OCI-M2 (cell line): ENCODE data around the gene ASCC2.
A peak's percentile ranks its signal among the peaks of the same experiment; 100 is the strongest.
"Not testable (repeated sequence)": the region's sequence is repeated elsewhere in the genome, so short reads cannot be mapped to it uniquely, and the experiment has no call there.

Experiments
- DNase-seq: peaks from one replicate; lab custom pipeline; 2025; ENCODE audit not compliant: unreplicated experiment; lab: John Stamatoyannopoulos, UW

ASCC2 gene

GRCh38 chr22:29859030-29859429 is 21.0 kb upstream of the ASCC2 start:
- DNase-seq, result not testable (repeated sequence)

- DNase-seq, result no peak
Measured at GRCh38 chr22:29856496-29856895, 18.4 kb upstream of the ASCC2 start.

- peak; percentile 18 for DNase-seq
Measured at GRCh38 chr22:29855611-29856181, 17.6 kb upstream of the ASCC2 start.

GRCh38 chr22:29854432-29854831 is 16.4 kb upstream of the ASCC2 start:
- DNase-seq, result no peak

GRCh38 chr22:29848111-29848510 is 10.0 kb upstream of the ASCC2 start:
- no peak for DNase-seq

- DNase-seq, result no peak
Measured at GRCh38 chr22:29846290-29846689, 8.2 kb upstream of the ASCC2 start.

GRCh38 chr22:29842740-29843139 is 4.7 kb upstream of the ASCC2 start:
- DNase-seq, result no peak

- DNase-seq, result no peak
Measured at GRCh38 chr22:29842172-29842571, 4.1 kb upstream of the ASCC2 start.

- peak; percentile 45 for DNase-seq
Measured at GRCh38 chr22:29840498-29840897, 2.4 kb upstream of the ASCC2 start.

GRCh38 chr22:29839039-29839438 is 965 bp upstream of the ASCC2 start:
- no peak for DNase-seq

GRCh38 chr22:29838599-29838956 is 504 bp upstream of the ASCC2 start:
- no peak for DNase-seq

- DNase-seq, result not testable (repeated sequence)
Measured at GRCh38 chr22:29836791-29837370, 1.2 kb downstream of the ASCC2 start.

- no peak for DNase-seq
Measured at GRCh38 chr22:29834046-29834445, 4.0 kb downstream of the ASCC2 start.

- no peak for DNase-seq
Measured at GRCh38 chr22:29833392-29833965, 4.6 kb downstream of the ASCC2 start.

- DNase-seq, result no peak
Measured at GRCh38 chr22:29831958-29832357, 6.1 kb downstream of the ASCC2 start.

- no peak for DNase-seq
Measured at GRCh38 chr22:29831186-29831921, 6.7 kb downstream of the ASCC2 start.

GRCh38 chr22:29830585-29830984 is 7.5 kb downstream of the ASCC2 start:
- DNase-seq, result no peak

GRCh38 chr22:29827726-29828125 is 10.3 kb downstream of the ASCC2 start:
- DNase-seq, result not testable (repeated sequence)

GRCh38 chr22:29827091-29827490 is 11.0 kb downstream of the ASCC2 start:
- no peak for DNase-seq

GRCh38 chr22:29825578-29825977 is 12.5 kb downstream of the ASCC2 start:
- no peak for DNase-seq

- no peak for DNase-seq
Measured at GRCh38 chr22:29824677-29825076, 13.4 kb downstream of the ASCC2 start.
